Measurements from ENCODE around the gene OAF.

OAF gene

DNA sequence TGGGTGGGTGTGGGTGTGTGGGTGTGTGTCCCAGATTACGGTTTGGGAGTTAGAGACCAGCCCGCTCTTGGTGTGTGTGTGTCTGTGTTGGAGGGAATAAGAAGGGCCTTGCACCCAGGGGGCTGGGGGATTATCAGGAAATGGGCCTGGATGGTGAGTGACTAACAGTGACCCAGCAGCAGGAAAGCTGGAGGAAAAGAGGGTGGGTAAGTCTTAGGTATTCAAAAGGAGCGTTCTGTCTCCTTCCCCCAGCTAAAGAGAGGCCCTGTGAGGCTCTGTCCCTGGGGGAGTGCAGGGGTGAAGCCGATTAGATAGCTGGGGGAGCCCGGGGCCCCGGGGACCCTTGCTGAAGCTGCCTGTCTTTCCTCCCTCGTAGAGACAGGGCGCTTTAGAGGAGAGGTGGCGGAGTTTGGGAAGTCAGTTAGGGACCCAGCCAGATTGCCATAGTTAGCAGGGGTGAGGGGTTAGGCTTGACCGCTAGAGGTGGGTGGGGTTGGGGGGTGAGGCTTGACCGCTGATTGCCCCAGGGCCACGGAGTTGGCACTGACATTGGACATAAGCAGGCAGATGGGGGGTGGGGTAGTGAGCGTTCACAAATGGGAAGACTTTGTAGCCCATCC is 1.5 kb downstream of the OAF start:
- DNase-seq (ENCODE audit: insufficient read length, low spot score) (no peak), FAIRE-seq (no peak)
- TF ChIP-seq, protein P1, sequence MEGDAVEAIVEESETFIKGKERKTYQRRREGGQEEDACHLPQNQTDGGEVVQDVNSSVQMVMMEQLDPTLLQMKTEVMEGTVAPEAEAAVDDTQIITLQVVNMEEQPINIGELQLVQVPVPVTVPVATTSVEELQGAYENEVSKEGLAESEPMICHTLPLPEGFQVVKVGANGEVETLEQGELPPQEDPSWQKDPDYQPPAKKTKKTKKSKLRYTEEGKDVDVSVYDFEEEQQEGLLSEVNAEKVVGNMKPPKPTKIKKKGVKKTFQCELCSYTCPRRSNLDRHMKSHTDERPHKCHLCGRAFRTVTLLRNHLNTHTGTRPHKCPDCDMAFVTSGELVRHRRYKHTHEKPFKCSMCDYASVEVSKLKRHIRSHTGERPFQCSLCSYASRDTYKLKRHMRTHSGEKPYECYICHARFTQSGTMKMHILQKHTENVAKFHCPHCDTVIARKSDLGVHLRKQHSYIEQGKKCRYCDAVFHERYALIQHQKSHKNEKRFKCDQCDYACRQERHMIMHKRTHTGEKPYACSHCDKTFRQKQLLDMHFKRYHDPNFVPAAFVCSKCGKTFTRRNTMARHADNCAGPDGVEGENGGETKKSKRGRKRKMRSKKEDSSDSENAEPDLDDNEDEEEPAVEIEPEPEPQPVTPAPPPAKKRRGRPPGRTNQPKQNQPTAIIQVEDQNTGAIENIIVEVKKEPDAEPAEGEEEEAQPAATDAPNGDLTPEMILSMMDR (IDR thresholded peaks at IDR 0.05; ENCODE audit: insufficient read depth, missing control alignments), result no peak

DNA sequence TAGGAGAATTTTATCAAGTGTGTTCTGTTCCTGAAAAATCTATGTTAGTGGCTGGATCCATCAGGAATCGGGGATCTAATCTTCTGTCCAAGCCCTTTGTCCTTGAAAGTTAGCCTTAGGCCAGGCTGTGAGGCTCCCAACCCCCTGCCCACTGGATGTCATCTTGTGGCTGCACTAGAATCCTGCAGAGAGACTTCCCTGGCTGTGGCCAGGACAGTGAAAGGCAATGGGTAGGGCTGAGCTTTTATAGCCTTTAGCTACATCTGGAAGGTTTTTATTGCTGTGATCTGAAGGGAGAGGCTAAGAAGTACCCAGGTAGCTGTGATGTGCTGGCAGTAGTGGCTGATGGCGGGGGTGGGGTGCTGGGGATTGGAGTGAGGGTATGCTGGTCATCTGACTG is 2.1 kb downstream of the OAF start:
- TF ChIP-seq, protein P1 (IDR thresholded peaks at IDR 0.05; ENCODE audit: insufficient read depth, missing control alignments), result no peak
- no peak for DNase-seq (ENCODE audit: insufficient read length, low spot score)
- FAIRE-seq, result no peak

DNA sequence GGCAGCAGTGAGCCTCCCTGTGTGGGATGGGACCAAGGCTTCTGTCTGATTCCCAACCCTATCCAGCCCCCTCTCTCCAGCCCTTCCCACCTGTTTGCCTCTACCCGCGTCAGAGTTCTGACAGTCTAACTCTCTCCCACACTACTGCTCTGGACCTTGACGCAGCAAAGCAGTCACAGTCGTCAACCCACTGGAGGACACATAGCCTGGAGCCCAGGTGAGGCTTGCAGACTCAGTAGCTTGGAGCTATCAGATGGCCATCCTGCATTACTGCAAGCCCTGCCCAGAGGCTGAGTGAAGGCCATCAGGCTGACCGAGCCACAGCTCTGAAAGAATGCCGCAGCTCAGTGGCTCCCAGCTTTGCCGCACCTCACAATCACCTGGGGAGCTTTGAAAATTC is 3.7 kb downstream of the OAF start:
- DNase-seq (ENCODE audit: insufficient read length, low spot score) (no peak), FAIRE-seq (no peak)
- TF ChIP-seq, protein P1 (IDR thresholded peaks at IDR 0.05; ENCODE audit: insufficient read depth, missing control alignments), result no peak

DNA sequence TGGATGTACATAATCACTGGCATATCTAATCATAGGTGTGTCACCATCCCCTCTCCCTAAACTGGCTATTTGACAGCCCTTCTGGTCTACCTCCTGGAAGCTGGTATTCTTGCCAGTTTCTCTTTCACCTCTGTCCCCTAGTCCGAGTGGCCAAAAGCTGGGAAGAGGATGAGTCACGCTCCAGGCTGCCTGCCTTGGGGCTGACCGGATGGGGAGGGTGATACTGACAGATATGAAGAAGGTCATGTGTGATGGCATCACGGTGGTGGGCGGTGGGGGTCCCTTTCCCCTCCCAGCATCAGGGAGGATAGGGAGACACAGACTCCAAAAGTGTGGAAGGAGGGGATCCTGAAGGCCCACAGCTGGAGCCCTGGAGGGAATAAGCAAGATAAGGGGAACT is 4.8 kb downstream of the OAF start:
- FAIRE-seq (no peak), DNase-seq (ENCODE audit: insufficient read length, low spot score) (no peak)
- TF ChIP-seq, protein P1 (IDR thresholded peaks at IDR 0.05; ENCODE audit: insufficient read depth, missing control alignments), result no peak

DNA sequence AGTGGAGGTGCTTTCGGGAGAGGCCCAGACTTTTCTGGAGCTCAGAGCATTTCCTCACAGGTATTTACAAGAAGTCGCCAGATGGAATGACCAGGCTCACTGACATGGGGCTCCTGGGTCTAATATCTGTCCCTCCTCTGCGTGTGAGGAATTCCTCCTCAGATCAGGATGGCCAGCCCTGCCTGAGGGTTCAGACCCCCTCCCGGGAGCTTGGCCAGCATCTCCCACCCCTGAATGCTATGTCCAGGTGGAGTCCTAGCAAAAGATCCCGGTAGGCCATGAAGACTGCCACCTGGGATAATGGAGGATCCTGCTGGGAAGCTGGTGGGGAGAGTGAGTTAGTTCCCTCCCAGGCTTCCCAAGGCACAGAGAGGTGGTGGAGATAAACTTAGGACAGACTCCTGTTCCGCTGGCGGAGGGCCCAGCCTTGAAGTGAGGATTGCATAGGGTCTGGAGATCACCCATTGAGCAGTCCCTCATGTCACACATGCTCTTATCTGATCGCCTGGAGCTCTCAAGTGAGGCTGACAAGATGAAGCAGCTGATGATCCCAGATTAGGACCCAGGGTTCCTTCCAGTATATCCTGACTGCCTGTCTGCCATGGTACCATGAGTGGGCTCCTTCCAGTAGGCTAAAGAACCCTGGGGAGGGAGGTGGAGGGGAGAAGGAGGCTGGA is 5.7 kb downstream of the OAF start:
- TF ChIP-seq, protein P1 (IDR thresholded peaks at IDR 0.05; ENCODE audit: insufficient read depth, missing control alignments), result no peak

DNA sequence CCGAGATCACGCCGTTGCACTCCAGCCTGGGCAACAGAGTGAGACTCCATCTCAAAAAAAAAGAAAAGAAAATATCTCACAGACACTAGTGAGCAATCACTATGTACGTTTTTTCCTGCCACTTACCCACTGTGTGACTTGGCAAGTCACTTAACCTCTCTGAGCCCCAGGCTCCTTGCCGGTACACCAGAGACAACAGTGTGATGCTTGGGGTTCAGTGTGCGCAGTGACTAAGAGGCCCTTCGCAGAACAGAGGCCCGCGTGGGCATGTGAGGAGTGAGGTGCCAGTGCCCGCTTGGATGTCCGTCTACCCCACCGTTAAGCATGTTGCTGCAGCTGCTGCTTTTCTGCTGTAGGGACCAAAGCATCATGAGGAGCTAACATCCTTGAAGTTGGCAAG is 6.7 kb downstream of the OAF start:
- FAIRE-seq (no peak), DNase-seq (ENCODE audit: insufficient read length, low spot score) (no peak)
- TF ChIP-seq, protein P1 (IDR thresholded peaks at IDR 0.05; ENCODE audit: insufficient read depth, missing control alignments), result no peak

More for the DNA sequence above, 5.7 kb downstream of the OAF start:
- FAIRE-seq, result no peak
- DNase-seq (ENCODE audit: insufficient read length, low spot score), result no peak

Data from D721Med (cell line).